Osteoblast (primary cell): ENCODE data around the gene ANKRD34A. TPM values are rescaled to one million over a fixed set of nuclear protein-coding genes. Genes with fewer than 3 reads are reported as not detected.

Source experiments
- DNase-seq: peaks from one replicate; pipeline ENCODE4 v3.0.0; 2011; ENCODE audit warnings: low spot score, mixed read lengths; ENCODE audit not compliant: insufficient read length; ENCODE audit errors: missing footprints
- H2AFZ ChIP-seq: 2 replicates; pipeline ENCODE4 v1.6.0; 2011; ENCODE audit warnings: mild to moderate bottlenecking, low read length
- H3K27ac ChIP-seq: 2 replicates; pipeline ENCODE4 v1.5.1; 2011; ENCODE audit warnings: mild to moderate bottlenecking, low read depth, low read length, moderate library complexity
- H3K27me3 ChIP-seq: 2 replicates; pipeline ENCODE4 v1.6.0; 2012; ENCODE audit warnings: mild to moderate bottlenecking, control low read depth, inconsistent platforms, low read length, moderate library complexity; ENCODE audit not compliant: insufficient read depth
- H3K36me3 ChIP-seq: 2 replicates; pipeline ENCODE4 v1.5.1; 2011; ENCODE audit warnings: mild to moderate bottlenecking, low read length, control low read depth, moderate library complexity; ENCODE audit not compliant: insufficient read depth
- H3K4me1 ChIP-seq: 2 replicates; pipeline ENCODE4 v1.5.1; 2011; ENCODE audit warnings: mild to moderate bottlenecking, low read length, control low read depth, moderate library complexity; ENCODE audit not compliant: insufficient read depth
- H3K4me2 ChIP-seq: 2 replicates; pipeline ENCODE4 v1.6.0; 2011; ENCODE audit warnings: mild to moderate bottlenecking, low read length; ENCODE audit not compliant: insufficient read depth
- H3K4me3 ChIP-seq: fragments of 200-600 bp; sonication (generic); 3 replicates; pipeline ENCODE4 v1.5.1; 2012; ENCODE audit warnings: mild to moderate bottlenecking, low read length, inconsistent platforms; ENCODE audit not compliant: insufficient read depth
- H3K79me2 ChIP-seq: 2 replicates; pipeline ENCODE4 v1.6.0; 2012; ENCODE audit warnings: mild to moderate bottlenecking, low read length, control low read depth, inconsistent platforms; ENCODE audit not compliant: insufficient read depth
- H3K9me3 ChIP-seq: 2 replicates; pipeline ENCODE4 v1.5.1; 2011; ENCODE audit warnings: low read depth, low read length, control low read depth
- H4K20me1 ChIP-seq: 2 replicates; pipeline ENCODE4 v1.6.0; 2012; ENCODE audit warnings: mild to moderate bottlenecking, low read length, control low read depth; ENCODE audit not compliant: insufficient read depth
- total RNA-seq: library from RNA; depleted of rRNA; stranded (reverse); fragments of >200 nt; gene quantifications from 2 replicates; pipeline ENCODE4 v1.2.3, GENCODE V29; 2012
- TF ChIP-seq, protein P1 (sequence below): IDR thresholded peaks from 2 replicates; pipeline ENCODE4 v1.5.1; 2011; ENCODE audit warnings: mild to moderate bottlenecking, low read depth, low read length, moderate library complexity; ENCODE audit errors: extremely low read depth

The ANKRD34A gene
- total RNA-seq, 1 donor = 1.1 TPM

DNA sequence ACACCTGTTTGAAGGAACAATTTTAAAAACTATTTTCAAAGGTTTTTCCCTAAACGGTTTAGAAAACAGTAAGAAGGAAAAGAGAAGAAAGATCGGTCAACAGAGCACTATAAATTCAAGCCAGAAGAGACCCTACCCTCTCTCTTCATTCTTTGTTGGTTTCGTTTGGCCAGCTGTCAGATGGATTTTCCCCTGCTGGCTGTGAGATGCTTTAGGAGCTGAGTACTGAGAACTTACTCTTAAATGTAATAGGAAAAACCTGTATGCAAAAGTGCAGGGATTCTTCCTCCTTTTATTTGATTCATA is 33.3 kb upstream of the ANKRD34A start:
- no peaks in the 10 kb centered on the region for H3K9me3 ChIP-seq
- no peak overlapping the region for H3K4me3 ChIP-seq
- no peaks in the 10 kb centered on the region for H3K27me3 ChIP-seq
- H4K20me1 ChIP-seq = peaks cover 36% of the 10 kb centered on the region
- H3K4me2 ChIP-seq = peak overlapping the region; percentile 92
- H3K79me2 ChIP-seq = peaks cover 37% of the 10 kb centered on the region
- TF ChIP-seq, protein P1, sequence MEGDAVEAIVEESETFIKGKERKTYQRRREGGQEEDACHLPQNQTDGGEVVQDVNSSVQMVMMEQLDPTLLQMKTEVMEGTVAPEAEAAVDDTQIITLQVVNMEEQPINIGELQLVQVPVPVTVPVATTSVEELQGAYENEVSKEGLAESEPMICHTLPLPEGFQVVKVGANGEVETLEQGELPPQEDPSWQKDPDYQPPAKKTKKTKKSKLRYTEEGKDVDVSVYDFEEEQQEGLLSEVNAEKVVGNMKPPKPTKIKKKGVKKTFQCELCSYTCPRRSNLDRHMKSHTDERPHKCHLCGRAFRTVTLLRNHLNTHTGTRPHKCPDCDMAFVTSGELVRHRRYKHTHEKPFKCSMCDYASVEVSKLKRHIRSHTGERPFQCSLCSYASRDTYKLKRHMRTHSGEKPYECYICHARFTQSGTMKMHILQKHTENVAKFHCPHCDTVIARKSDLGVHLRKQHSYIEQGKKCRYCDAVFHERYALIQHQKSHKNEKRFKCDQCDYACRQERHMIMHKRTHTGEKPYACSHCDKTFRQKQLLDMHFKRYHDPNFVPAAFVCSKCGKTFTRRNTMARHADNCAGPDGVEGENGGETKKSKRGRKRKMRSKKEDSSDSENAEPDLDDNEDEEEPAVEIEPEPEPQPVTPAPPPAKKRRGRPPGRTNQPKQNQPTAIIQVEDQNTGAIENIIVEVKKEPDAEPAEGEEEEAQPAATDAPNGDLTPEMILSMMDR = no peak
- no peak overlapping the region for H3K27ac ChIP-seq
- H3K36me3 ChIP-seq = peaks cover 32% of the 10 kb centered on the region
- peaks cover 26% of the 10 kb centered on the region for H3K4me1 ChIP-seq
- H2AFZ ChIP-seq = peak overlapping the region; percentile 84
- DNase-seq = no peak

DNA sequence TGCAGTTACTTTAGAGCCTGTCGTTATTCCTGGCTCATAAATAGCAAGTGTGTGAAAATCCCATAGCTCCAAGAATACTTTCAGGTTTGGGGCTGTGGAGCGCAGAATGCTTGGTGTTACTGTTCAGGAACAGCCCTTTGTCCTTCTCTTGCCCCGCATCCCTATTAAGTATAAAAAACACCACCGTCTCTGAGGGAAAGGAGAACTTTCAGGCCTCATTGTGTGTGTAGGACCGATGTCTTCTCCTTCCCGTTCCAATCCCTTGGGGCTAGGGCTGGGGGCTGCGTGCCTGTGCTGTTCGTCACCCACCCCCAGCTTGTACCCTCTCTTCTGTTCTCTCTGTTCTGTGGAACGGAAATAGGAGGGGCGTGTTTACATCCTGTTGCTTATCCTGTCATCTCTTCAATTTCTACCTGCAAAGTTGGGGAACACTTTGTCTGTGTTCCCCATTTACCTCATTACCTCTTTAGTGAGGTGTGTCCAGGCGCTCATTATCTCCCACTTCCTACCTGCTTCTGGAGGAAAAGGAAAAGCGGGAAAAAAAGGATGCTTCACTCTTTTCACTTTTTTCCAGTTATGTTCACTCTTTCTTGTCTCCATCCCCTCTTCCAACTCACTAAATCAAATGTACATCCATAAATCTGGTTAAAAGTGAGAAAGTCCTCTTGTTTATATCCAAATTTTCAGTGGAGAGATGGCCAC is 32.8 kb upstream of the ANKRD34A start:
- H3K9me3 ChIP-seq = no peaks in the 10 kb centered on the region
- H2AFZ ChIP-seq = peak overlapping the region; percentile 84
- H3K4me3 ChIP-seq = peak overlapping the region; percentile 91
- peaks cover 41% of the 10 kb centered on the region for H4K20me1 ChIP-seq
- peaks cover 37% of the 10 kb centered on the region for H3K36me3 ChIP-seq
- H3K4me1 ChIP-seq = peaks cover 29% of the 10 kb centered on the region
- no peaks in the 10 kb centered on the region for H3K27me3 ChIP-seq
- TF ChIP-seq, protein P1 = no peak
- H3K4me2 ChIP-seq = peak overlapping the region; percentile 92
- peak overlapping the region; percentile 47 for H3K27ac ChIP-seq
- peak; percentile 74 for DNase-seq
- peaks cover 40% of the 10 kb centered on the region for H3K79me2 ChIP-seq

DNA sequence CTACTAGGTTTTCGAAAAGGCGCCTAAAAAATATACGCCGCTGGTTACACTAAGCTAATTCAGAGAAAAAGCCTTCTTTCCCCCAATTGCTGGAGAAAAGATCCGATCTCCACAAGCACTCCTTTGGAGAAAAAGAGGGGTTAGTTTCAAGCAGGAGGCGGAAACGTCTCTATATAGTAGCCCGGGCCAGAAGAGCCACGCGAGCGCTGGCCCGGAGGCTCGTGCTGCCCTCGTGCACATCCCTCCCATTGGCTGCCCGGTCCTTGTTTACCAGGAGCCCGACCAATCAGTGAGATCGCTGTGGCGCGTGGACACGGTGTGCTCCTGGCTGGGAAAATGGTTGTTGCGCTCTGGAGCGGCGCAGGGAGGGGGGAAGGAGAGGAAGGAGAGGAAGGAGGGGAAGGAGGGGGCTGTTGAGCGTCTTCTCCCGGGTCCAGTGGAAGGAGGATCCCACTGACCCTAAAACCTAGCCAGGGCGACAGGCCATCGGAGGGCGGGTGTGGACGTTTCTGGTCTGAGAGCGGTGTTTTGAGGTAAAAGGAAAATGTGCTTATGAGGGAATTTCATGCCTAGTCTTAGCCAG is 32.1 kb upstream of the ANKRD34A start, which contains the start of gene TXNIP:
TXNIP (minus strand) TSS at position 147 of the 583 bp plus-strand sequence. CDS start 313 bp downstream, outside the sequence.
- Histone ChIP-seq H3K4me2 (peak within 1 kb of the TSS; percentile 92), H3K27me3 (no peaks in the 10 kb centered on the region), H4K20me1 (peaks cover 43% of the 10 kb centered on the region), H3K4me1 (peaks cover 29% of the 10 kb centered on the region), H3K79me2 (peaks cover 40% of the 10 kb centered on the region), H3K9me3 (no peaks in the 10 kb centered on the region), H3K27ac (peak within 1 kb of the TSS; percentile 47), H3K4me3 (peak within 1 kb of the TSS; percentile 91), H2AFZ (peak within 1 kb of the TSS; percentile 84), H3K36me3 (peaks cover 38% of the 10 kb centered on the region)
- TF ChIP-seq, protein P1 = no peak
- peak; percentile 99 for DNase-seq

DNA sequence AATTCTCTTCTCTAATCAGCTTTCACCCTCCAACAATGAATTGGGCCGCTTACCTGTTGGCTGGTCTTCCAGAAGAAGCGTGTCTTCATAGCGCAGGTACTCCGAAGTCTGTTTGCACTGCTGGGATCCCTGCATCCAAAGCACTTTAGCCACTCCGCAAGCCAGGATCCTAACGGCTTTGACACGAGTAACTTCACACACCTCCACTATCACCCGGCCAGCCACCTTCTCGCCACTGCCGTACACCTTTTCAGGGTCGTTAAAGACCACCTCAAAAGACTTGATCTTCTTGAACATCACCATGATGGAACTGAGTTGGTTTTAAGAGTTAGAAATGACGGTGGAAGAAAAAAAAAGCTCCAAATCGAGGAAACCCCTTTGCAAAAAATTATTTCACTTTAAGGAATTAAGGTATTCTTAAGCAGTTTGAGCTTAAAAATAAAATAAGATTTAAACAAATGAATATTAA is 31.6 kb upstream of the ANKRD34A start:
- Histone ChIP-seq H3K4me2 (peak overlapping the region; percentile 92), H3K36me3 (peaks cover 38% of the 10 kb centered on the region), H3K4me3 (peak overlapping the region; percentile 91), H3K9me3 (no peaks in the 10 kb centered on the region), H3K27me3 (no peaks in the 10 kb centered on the region), H3K27ac (peak overlapping the region; percentile 40), H4K20me1 (peaks cover 43% of the 10 kb centered on the region), H3K4me1 (peaks cover 29% of the 10 kb centered on the region), H3K79me2 (peaks cover 40% of the 10 kb centered on the region), H2AFZ (no peak overlapping the region)
- no peak for DNase-seq
- TF ChIP-seq, protein P1 = no peak
